Measurements from ENCODE around the gene RAD51B. TPM values are rescaled to one million over a fixed set of nuclear protein-coding genes. Genes with fewer than 3 reads are reported as not detected.

Gene RAD51B
- total and polyA plus RNA-seq, 7 donors, result 2.4 to 24.4 (median 7.1) TPM

- TF ChIP-seq POLR2A (IDR thresholded peaks at IDR 0.05) (no peak), EP300 (IDR thresholded peaks at IDR 0.05) (no peak), POLR2AphosphoS5 (IDR thresholded peaks at IDR 0.05) (peak in 1 of 4 donors; percentile 23)
- Histone ChIP-seq H3K27ac (peak overlapping the region; percentile 60 to 80 (median 74)), H3K4me1 (peaks cover 0 to 50% (median 36%) of the 10 kb centered on the region in 4 donors), H3K9me3 (no peaks in the 10 kb centered on the region), H3K36me3 (no peaks in the 10 kb centered on the region), H3K4me3 (no peak overlapping the region), H3K27me3 (no peaks in the 10 kb centered on the region)
- peak; percentile 73 for DNase-seq
- WGBS, 2 donors, result 77 to 79% methylated on average over 9 of the region's 9 CpGs
- intact Hi-C loops (cut with DNase I), result no loop called here
These were observed 861.0 kb downstream of the RAD51B start for GRCh38 chr14:68680541-68681051.

GRCh38 chr14:68681256-68682011 lies 861.9 kb downstream of the RAD51B start:
- intact Hi-C loops (cut with DNase I), result no loop called here
- 82 to 88% methylated on average over 9 of the region's 9 CpGs for WGBS, 2 donors
- Histone ChIP-seq H3K36me3 (no peaks in the 10 kb centered on the region), H3K27me3 (no peaks in the 10 kb centered on the region), H3K27ac (peak overlapping the region; percentile 60 to 80 (median 74)), H3K4me1 (peaks cover 0 to 54% (median 36%) of the 10 kb centered on the region in 4 donors), H3K9me3 (no peaks in the 10 kb centered on the region), H3K4me3 (no peak overlapping the region)
- DNase-seq, result peak; percentile 28
- TF ChIP-seq EP300 (IDR thresholded peaks at IDR 0.05), result no peak
- no peak for TF ChIP-seq CTCF (IDR thresholded peaks at IDR 0.05)
- no peak for TF ChIP-seq POLR2A (IDR thresholded peaks at IDR 0.05)
- no peak for TF ChIP-seq POLR2AphosphoS5 (IDR thresholded peaks at IDR 0.05)

- no peaks in the 10 kb centered on the region for H3K36me3 ChIP-seq
- no peaks in the 10 kb centered on the region for H3K9me3 ChIP-seq
- H3K27me3 ChIP-seq, result no peaks in the 10 kb centered on the region
- H3K27ac ChIP-seq, result peak overlapping the region; percentile 60 to 80 (median 74)
- DNase-seq, result peak; percentile 85
- H3K4me1 ChIP-seq, result peaks cover 0 to 55% (median 36%) of the 10 kb centered on the region in 4 donors
- H3K4me3 ChIP-seq, result no peak overlapping the region
- intact Hi-C loops (cut with DNase I), result no loop called here
- WGBS, 2 donors, result 51 to 78% methylated on average over 15 of the region's 15 CpGs
- no peak for TF ChIP-seq CTCF (IDR thresholded peaks at IDR 0.05)
- no peak for TF ChIP-seq POLR2A (IDR thresholded peaks at IDR 0.05)
- peak; percentile 22 to 50 (median 38) for TF ChIP-seq POLR2AphosphoS5 (IDR thresholded peaks at IDR 0.05)
- peak in 1 of 4 donors; percentile 13 for TF ChIP-seq EP300 (IDR thresholded peaks at IDR 0.05)
These were observed 862.9 kb downstream of the RAD51B start for GRCh38 chr14:68682166-68683103.

- WGBS, 2 donors, result 78 to 88% methylated on average over 7 of the region's 7 CpGs
- intact Hi-C loops (cut with DNase I), result no loop called here
- Histone ChIP-seq H3K4me3 (no peak overlapping the region), H3K4me1 (peaks cover 0 to 64% (median 37%) of the 10 kb centered on the region in 4 donors), H3K36me3 (no peaks in the 10 kb centered on the region), H3K27ac (peak overlapping the region; percentile 43 to 80 (median 74)), H3K9me3 (no peaks in the 10 kb centered on the region), H3K27me3 (no peaks in the 10 kb centered on the region)
- TF ChIP-seq POLR2AphosphoS5 (IDR thresholded peaks at IDR 0.05), result no peak
- no peak for TF ChIP-seq POLR2A (IDR thresholded peaks at IDR 0.05)
- no peak for TF ChIP-seq EP300 (IDR thresholded peaks at IDR 0.05)
- no peak for TF ChIP-seq CTCF (IDR thresholded peaks at IDR 0.05)
- DNase-seq, result peak; percentile 70
These were observed 863.7 kb downstream of the RAD51B start for GRCh38 chr14:68683326-68683725.
